Gastrocnemius medialis (tissue), 4 donors: Measurements from ENCODE around the gene CERKL.

ENCODE experiments used
- POLR2A ChIP-seq, 2 donors: fragments of 450-650 bp; IDR thresholded peaks; one replicate each; pipeline ENCODE4 v1.6.1; 2017; ENCODE audit warnings: antibody characterized with exemption in 2 of 2, mild to moderate bottlenecking in 2 of 2, moderate library complexity in 2 of 2
- TF ChIP-seq, protein P1 (sequence below), 5 experiments: fragments of 450-650 bp in 3 of 5; fragments of 200-600 bp in 2 of 5; sonication (generic) in 2 of 5; IDR thresholded peaks in 4 of 5; conservative IDR thresholded peaks in 1 of 5; 1 replicate in 4 of 5; 2 replicates in 1 of 5; pipeline ENCODE4 v1.5.1; 2016 to 2019; ENCODE audit warnings: antibody characterized with exemption in 5 of 5, mild to moderate bottlenecking in 3 of 5, moderate library complexity in 3 of 5

DNA sequence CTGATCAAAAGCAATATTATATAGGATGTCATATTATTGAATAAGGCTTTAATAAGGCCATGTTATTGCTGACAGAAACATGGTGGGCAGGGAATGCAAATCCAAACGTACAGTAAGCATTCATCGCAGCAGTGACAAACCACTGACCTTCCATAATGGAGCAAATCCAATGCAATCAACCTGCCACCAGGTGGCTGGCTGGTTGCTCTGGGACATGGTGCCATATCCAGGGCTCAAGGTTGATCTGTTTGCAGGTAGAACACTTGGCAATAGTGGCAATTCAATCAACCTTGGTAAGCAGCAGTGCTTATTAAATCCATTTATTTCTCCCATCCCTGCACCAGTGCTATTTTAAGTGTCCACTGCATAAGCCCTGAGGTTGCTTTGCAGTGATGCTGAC is 75.4 kb downstream of the CERKL start:
- TF ChIP-seq, protein P1, sequence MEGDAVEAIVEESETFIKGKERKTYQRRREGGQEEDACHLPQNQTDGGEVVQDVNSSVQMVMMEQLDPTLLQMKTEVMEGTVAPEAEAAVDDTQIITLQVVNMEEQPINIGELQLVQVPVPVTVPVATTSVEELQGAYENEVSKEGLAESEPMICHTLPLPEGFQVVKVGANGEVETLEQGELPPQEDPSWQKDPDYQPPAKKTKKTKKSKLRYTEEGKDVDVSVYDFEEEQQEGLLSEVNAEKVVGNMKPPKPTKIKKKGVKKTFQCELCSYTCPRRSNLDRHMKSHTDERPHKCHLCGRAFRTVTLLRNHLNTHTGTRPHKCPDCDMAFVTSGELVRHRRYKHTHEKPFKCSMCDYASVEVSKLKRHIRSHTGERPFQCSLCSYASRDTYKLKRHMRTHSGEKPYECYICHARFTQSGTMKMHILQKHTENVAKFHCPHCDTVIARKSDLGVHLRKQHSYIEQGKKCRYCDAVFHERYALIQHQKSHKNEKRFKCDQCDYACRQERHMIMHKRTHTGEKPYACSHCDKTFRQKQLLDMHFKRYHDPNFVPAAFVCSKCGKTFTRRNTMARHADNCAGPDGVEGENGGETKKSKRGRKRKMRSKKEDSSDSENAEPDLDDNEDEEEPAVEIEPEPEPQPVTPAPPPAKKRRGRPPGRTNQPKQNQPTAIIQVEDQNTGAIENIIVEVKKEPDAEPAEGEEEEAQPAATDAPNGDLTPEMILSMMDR (IDR thresholded peaks at IDR 0.05 in 4 of 5, conservative IDR thresholded peaks at IDR 0.05 in 1 of 5), result no peak
- no peak for TF ChIP-seq POLR2A (IDR thresholded peaks at IDR 0.05)
